Subcutaneous adipose tissue (tissue), 4 donors: Measurements from ENCODE around the gene PIK3R5. TPM values are rescaled to one million over a fixed set of nuclear protein-coding genes. Genes with fewer than 3 reads are reported as not detected.

ENCODE experiments used
- CTCF ChIP-seq: fragments of 450-650 bp; IDR thresholded peaks from one replicate; pipeline ENCODE4 v1.5.1; 2016; ENCODE audit warnings: low read depth, mild to moderate bottlenecking, control low read depth, antibody characterized with exemption, moderate library complexity
- total RNA-seq, 4 donors: library from RNA; depleted of rRNA; stranded (reverse); fragments of >200 nt; gene quantifications; one replicate each; pipeline ENCODE4 v1.1.0, GENCODE V29; 2016

Gene PIK3R5
- total RNA-seq, 4 donors from 2014 or later = 12.2 to 56.9 (median 25.5) TPM

- TF ChIP-seq CTCF = no peak
Observed at GRCh38 chr17:8940866-8941471, 24.5 kb downstream of the PIK3R5 start.

- no peak for TF ChIP-seq CTCF
Observed at GRCh38 chr17:8939496-8940334, 25.8 kb downstream of the PIK3R5 start.

- TF ChIP-seq CTCF = no peak
Observed at GRCh38 chr17:8938933-8939332, 26.6 kb downstream of the PIK3R5 start.

GRCh38 chr17:8935191-8935590 lies 30.3 kb downstream of the PIK3R5 start:
- no peak for TF ChIP-seq CTCF

GRCh38 chr17:8934346-8934745 lies 31.2 kb downstream of the PIK3R5 start:
- no peak for TF ChIP-seq CTCF

- no peak for TF ChIP-seq CTCF
Observed at GRCh38 chr17:8930649-8931048, 34.9 kb downstream of the PIK3R5 start.

GRCh38 chr17:8928347-8928746 lies 37.2 kb downstream of the PIK3R5 start:
- no peak for TF ChIP-seq CTCF
